ENCODE data around the gene TMEM184B. TPM values are rescaled to one million over a fixed set of nuclear protein-coding genes. Genes with fewer than 3 reads are reported as not detected.

TMEM184B gene
- total and polyA plus RNA-seq, 2 of the 8 experiments (the other 6 are each of a cell fraction or from before 2014, with no cell fraction given), result 41.6 to 81.0 TPM

- Histone ChIP-seq H3K18ac (ENCODE audit: extremely low read depth, low read length) (no peak overlapping the region), H3K9me3 (ENCODE audit: insufficient read depth in 2 of 2, low read depth in 1 of 2, low read length in 1 of 2) (no peaks in the 10 kb centered on the region), H3K9ac (replicated peaks in 1 of 4; ENCODE audit: extremely low read depth in 1 of 4, low read depth in 3 of 4, low read length in 3 of 4) (no peak overlapping the region), H4K91ac (replicated peaks; ENCODE audit: insufficient read length, low read length) (no peak overlapping the region), H2AK5ac (ENCODE audit: low read depth, low read length) (no peak overlapping the region), H3K4me3 (ENCODE audit: extremely low read depth in 1 of 4, insufficient read depth in 2 of 4, low read depth in 3 of 4, low read length in 4 of 4) (no peak overlapping the region), H3K4me1 (replicated peaks in 1 of 4; ENCODE audit: control insufficient read depth in 3 of 4, insufficient read depth in 4 of 4, low read length in 3 of 4) (peaks cover 0 to 9% (median 0%) of the 10 kb centered on the region in 4 experiments; a peak in 4 of 7 replicates), H2BK15ac (ENCODE audit: low read length) (no peak overlapping the region), H3K4ac (replicated peaks; ENCODE audit: insufficient read length, low read depth, low read length) (no peak overlapping the region), H3K36me3 (ENCODE audit: control insufficient read depth in 2 of 4, insufficient read depth in 4 of 4, low read length in 3 of 4) (peaks cover 7 to 15% (median 13%) of the 10 kb centered on the region in 4 experiments), H4K8ac (ENCODE audit: extremely low read depth, insufficient read depth, low read length) (no peak overlapping the region), H2BK20ac (ENCODE audit: low read length) (no peak overlapping the region), H2BK120ac (replicated peaks; ENCODE audit: low read depth, low read length) (no peak overlapping the region), H3K14ac (ENCODE audit: insufficient read length) (no peak overlapping the region), H3K79me2 (ENCODE audit: control insufficient read depth in 1 of 2, insufficient read depth in 2 of 2, low read length in 2 of 2) (0 out of 4 replicates have a peak, but pooled peaks cover 0 to 2% of the 10 kb centered on the region in 2 experiments), H3K79me1 (ENCODE audit: low read depth, low read length) (peaks cover 6% of the 10 kb centered on the region), H2AFZ (ENCODE audit: low read length) (no peak overlapping the region), H3K23ac (ENCODE audit: insufficient read length) (no peak overlapping the region), H3K27me3 (replicated peaks in 1 of 4; ENCODE audit: control insufficient read depth in 3 of 4, extremely low read depth in 1 of 4, insufficient read depth in 3 of 4, low read length in 3 of 4) (no peaks in the 10 kb centered on the region), H3K27ac (ENCODE audit: low read depth, low read length) (peak overlapping the region; percentile 58; the same call in 1 of the 2 replicates), H4K5ac (ENCODE audit: insufficient read length, low read depth, low read length) (no peak overlapping the region), H2BK12ac (ENCODE audit: low read depth, low read length) (no peak overlapping the region), H3K23me2 (ENCODE audit: low read depth, low read length) (no peaks in the 10 kb centered on the region), H3K56ac (replicated peaks; ENCODE audit: insufficient read length, low read depth, low read length) (no peak overlapping the region), H2BK5ac (ENCODE audit: low read depth, low read length) (no peak overlapping the region), H4K20me1 (replicated peaks in 1 of 2; ENCODE audit: control insufficient read depth in 1 of 2, insufficient read depth in 2 of 2, low read length in 2 of 2) (peaks cover 0 to 10% of the 10 kb centered on the region in 2 experiments), H3K4me2 (ENCODE audit: insufficient read depth in 1 of 2, low read depth in 2 of 2, low read length in 2 of 2) (no peak overlapping the region)
- POLR2A ChIA-PET (ENCODE audit: partially characterized antibody), result interaction anchor here (1.1 to 1.5 kb wide), 3 partner anchors 23 to 48 kb away, joined by 3 to 4 read pairs (median 3); no protein-coding TSS in a partner anchor
- FAIRE-seq, result no peak
- WGBS, 2 experiments (ENCODE audit: extremely low coverage in 1 of 2, insufficient coverage in 1 of 2, insufficient read length in 1 of 2, insufficient replicate concordance in 2 of 2, low coverage in 1 of 2, low lambda C conversion rate in 2 of 2, missing lambda C conversion rate in 1 of 2), result 87% methylated on average over 18 of the region's 20 CpGs; no CpG with 5 or more reads in 1 of the 2 experiments
- no peak for DNase-seq (ENCODE audit: low read depth in 1 of 2, low spot score in 2 of 2)
- CTCF ChIA-PET (ENCODE audit: partially characterized antibody), result interaction anchor here (0.6 to 1.6 kb wide), 6 partner anchors 11 to 1784 kb away, joined by 3 to 5 read pairs (median 4); no protein-coding TSS in a partner anchor
- no peak for TF ChIP-seq JUN (IDR thresholded peaks at IDR 0.05; ENCODE audit: low read depth, low read length)
- TF ChIP-seq SUZ12 (IDR thresholded peaks at IDR 0.05; ENCODE audit: low read length), result no peak
- no peak for TF ChIP-seq TAF7 (optimal IDR thresholded peaks at IDR 0.05; ENCODE audit: borderline replicate concordance, low read depth, low read length)
- TF ChIP-seq ASH2L (IDR thresholded peaks at IDR 0.05; ENCODE audit: low read length), result no peak
- TF ChIP-seq KDM1A (IDR thresholded peaks at IDR 0.05; ENCODE audit: borderline replicate concordance, low read length), result no peak
- TF ChIP-seq NRF1 (IDR thresholded peaks at IDR 0.05; ENCODE audit: low read depth, low read length), result no peak
- TF ChIP-seq POLR2AphosphoS5 (IDR thresholded peaks at IDR 0.05; ENCODE audit: low read depth, low read length), result no peak
- no peak for TF ChIP-seq SP4 (IDR thresholded peaks at IDR 0.05; ENCODE audit: low read length)
- no peak for TF ChIP-seq RNF2 (IDR thresholded peaks at IDR 0.05; ENCODE audit: borderline replicate concordance, low read depth, low read length, missing control alignments, poor library complexity, severe bottlenecking)
- TF ChIP-seq SIRT6 (IDR thresholded peaks at IDR 0.05; ENCODE audit: low read length), result no peak
- TF ChIP-seq TAF1 (IDR thresholded peaks at IDR 0.05; ENCODE audit: low read depth, low read length), result no peak
- no peak for TF ChIP-seq MAFK (IDR thresholded peaks at IDR 0.05; ENCODE audit: low read depth, low read length)
- no peak for TF ChIP-seq EZH2 (IDR thresholded peaks at IDR 0.05; ENCODE audit: low read depth, low read length, severe bottlenecking)
These were observed 29.6 kb downstream of the TMEM184B start for GRCh38 chr22:38243007-38243765.
